Measurements from ENCODE around the gene BIN1.

BIN1 gene

GRCh38 chr2:127092306-127092705 lies 14.6 kb downstream of the BIN1 start:
- DNase-seq (ENCODE audit: low read depth in 2 of 2), result no peak

- no peak for DNase-seq (ENCODE audit: low read depth in 2 of 2)
Measured at GRCh38 chr2:127091886-127092285, 15.1 kb downstream of the BIN1 start.

- no peak for DNase-seq (ENCODE audit: low read depth in 2 of 2)
Measured at GRCh38 chr2:127091148-127091547, 15.8 kb downstream of the BIN1 start.

- no peak for DNase-seq (ENCODE audit: low read depth in 2 of 2)
Measured at GRCh38 chr2:127090281-127091120, 16.5 kb downstream of the BIN1 start.

- DNase-seq (ENCODE audit: low read depth in 2 of 2), result no peak
Measured at GRCh38 chr2:127089478-127090235, 17.3 kb downstream of the BIN1 start.

- DNase-seq (ENCODE audit: low read depth in 2 of 2), result no peak
Measured at GRCh38 chr2:127088706-127089105, 18.2 kb downstream of the BIN1 start.

- DNase-seq (ENCODE audit: low read depth in 2 of 2), result no peak
Measured at GRCh38 chr2:127087791-127088495, 19.0 kb downstream of the BIN1 start.

- DNase-seq (ENCODE audit: low read depth in 2 of 2), result no peak
Measured at GRCh38 chr2:127086990-127087790, 19.8 kb downstream of the BIN1 start.

- no peak for DNase-seq (ENCODE audit: low read depth in 2 of 2)
Measured at GRCh38 chr2:127085317-127085681, 21.7 kb downstream of the BIN1 start.

- DNase-seq (ENCODE audit: low read depth in 2 of 2), result no peak
Measured at GRCh38 chr2:127084611-127085316, 22.2 kb downstream of the BIN1 start.

GRCh38 chr2:127083819-127084503 lies 23.0 kb downstream of the BIN1 start:
- DNase-seq (ENCODE audit: low read depth in 2 of 2), result no peak

GRCh38 chr2:127082974-127083373 lies 24.0 kb downstream of the BIN1 start:
- DNase-seq (ENCODE audit: low read depth in 2 of 2), result no peak

- DNase-seq (ENCODE audit: low read depth in 2 of 2), result peak; percentile 46 to 49
Measured at GRCh38 chr2:127081826-127082633, 24.9 kb downstream of the BIN1 start.

GRCh38 chr2:127080938-127081755 lies 25.8 kb downstream of the BIN1 start:
- DNase-seq (ENCODE audit: low read depth in 2 of 2), result no peak

- DNase-seq (ENCODE audit: low read depth in 2 of 2), result no peak
Measured at GRCh38 chr2:127080226-127080937, 26.6 kb downstream of the BIN1 start.

GRCh38 chr2:127079358-127079920 lies 27.5 kb downstream of the BIN1 start:
- no peak for DNase-seq (ENCODE audit: low read depth in 2 of 2)

GRCh38 chr2:127078666-127079270 lies 28.2 kb downstream of the BIN1 start:
- no peak for DNase-seq (ENCODE audit: low read depth in 2 of 2)
